HEK293T (cell line): ENCODE data around the gene WDR62.

Experiments used
- CTCF ChIA-PET: fragments of 350-600 bp; formaldehyde crosslinking; extraction: SDS; loops from one replicate; lab custom pipeline; 2021; ENCODE audit warnings: antibody characterized with exemption, inconsistent platforms; lab: Yijun Ruan, JAX
- POLR2A ChIA-PET: fragments of 350-600 bp; formaldehyde crosslinking; extraction: SDS; loops from one replicate; lab custom pipeline; 2020; ENCODE audit warnings: antibody characterized with exemption, inconsistent platforms; lab: Yijun Ruan, JAX
- DNase-seq: peaks from one replicate; pipeline ENCODE4 v3.0.0; 2012; ENCODE audit warnings: mixed read lengths; ENCODE audit errors: extremely low spot score
- ARNT ChIP-seq: fragments of 450-650 bp; IDR thresholded peaks from 2 replicates; pipeline ENCODE4 v1.6.1; 2017; ENCODE audit warnings: mild to moderate bottlenecking
- BHLHE40 ChIP-seq: fragments of 450-650 bp; IDR thresholded peaks from 2 replicates; pipeline ENCODE4 v1.6.1; 2016; ENCODE audit warnings: mild to moderate bottlenecking, moderate library complexity, borderline replicate concordance
- CTBP1 ChIP-seq: fragments of 450-650 bp; IDR thresholded peaks from 2 replicates; pipeline ENCODE4 v1.6.1; 2016; ENCODE audit warnings: borderline replicate concordance
- ELF4 ChIP-seq: fragments of 450-650 bp; IDR thresholded peaks from 2 replicates; pipeline ENCODE4 v1.6.1; 2017; ENCODE audit warnings: antibody characterized with exemption
- FOXA1 ChIP-seq: fragments of 450-650 bp; IDR thresholded peaks from 2 replicates; pipeline ENCODE4 v1.6.1; 2016; ENCODE audit warnings: mild to moderate bottlenecking
- FOXK2 ChIP-seq: fragments of 450-650 bp; IDR thresholded peaks from 2 replicates; pipeline ENCODE4 v1.6.1; 2016; ENCODE audit warnings: mild to moderate bottlenecking
- FOXM1 ChIP-seq: fragments of 450-650 bp; IDR thresholded peaks from 2 replicates; pipeline ENCODE4 v1.6.1; 2017; ENCODE audit warnings: mild to moderate bottlenecking, borderline replicate concordance
- HDGF ChIP-seq: fragments of 450-650 bp; IDR thresholded peaks from 2 replicates; pipeline ENCODE4 v1.6.1; 2017; ENCODE audit warnings: antibody characterized with exemption, borderline replicate concordance
- L3MBTL2 ChIP-seq: fragments of 450-650 bp; conservative IDR thresholded peaks from 2 replicates; pipeline ENCODE4 v1.6.1; 2016; ENCODE audit warnings: mild to moderate bottlenecking
- LEF1 ChIP-seq: fragments of 450-650 bp; IDR thresholded peaks from 2 replicates; pipeline ENCODE4 v1.6.1; 2017; ENCODE audit warnings: mild to moderate bottlenecking, borderline replicate concordance
- NFRKB ChIP-seq: fragments of 450-650 bp; IDR thresholded peaks from 2 replicates; pipeline ENCODE4 v1.6.1; 2016; ENCODE audit warnings: mild to moderate bottlenecking, moderate library complexity
- PKNOX1 ChIP-seq: fragments of 450-650 bp; IDR thresholded peaks from 2 replicates; pipeline ENCODE4 v1.6.1; 2016
- SP1 ChIP-seq: fragments of 450-650 bp; IDR thresholded peaks from 2 replicates; pipeline ENCODE4 v1.6.1; 2017
- SUZ12 ChIP-seq: fragments of 450-650 bp; IDR thresholded peaks from 2 replicates; pipeline ENCODE4 v1.6.1; 2016; ENCODE audit warnings: mild to moderate bottlenecking
- TARDBP ChIP-seq: fragments of 450-650 bp; IDR thresholded peaks from 2 replicates; pipeline ENCODE4 v1.6.1; 2016
- ZNF384 ChIP-seq: fragments of 450-650 bp; IDR thresholded peaks from 2 replicates; pipeline ENCODE4 v1.6.1; 2016

Gene WDR62

GRCh38 chr19:36047835-36048234 lies 6.9 kb upstream of the WDR62 start:
- TF ChIP-seq FOXK2: no peak
- no peak for TF ChIP-seq FOXA1
- no peak for TF ChIP-seq HDGF
- no peak for TF ChIP-seq ZNF384
- no peak for TF ChIP-seq LEF1
- TF ChIP-seq ELF4: no peak
- no peak for TF ChIP-seq SP1
- no peak for TF ChIP-seq PKNOX1
- TF ChIP-seq BHLHE40: no peak
- POLR2A ChIA-PET: no interaction called here
- no peak for DNase-seq
- CTCF ChIA-PET: no interaction called here

- DNase-seq: no peak
- no peak for TF ChIP-seq SUZ12
- TF ChIP-seq TARDBP: no peak
- TF ChIP-seq ZNF384: no peak
- no peak for TF ChIP-seq L3MBTL2
- no peak for TF ChIP-seq ARNT
- no peak for TF ChIP-seq SP1
- no peak for TF ChIP-seq PKNOX1
- no peak for TF ChIP-seq FOXM1
- no peak for TF ChIP-seq LEF1
- no peak for TF ChIP-seq FOXA1
- no peak for TF ChIP-seq BHLHE40
- no peak for TF ChIP-seq NFRKB
- TF ChIP-seq ELF4: no peak
- TF ChIP-seq CTBP1: no peak
- no peak for TF ChIP-seq FOXK2
- ChIA-PET CTCF (no interaction called here), POLR2A (no interaction called here)
Observed at GRCh38 chr19:36049080-36049698, 5.5 kb upstream of the WDR62 start.

- ChIA-PET CTCF (no interaction called here), POLR2A (no interaction called here)
- TF ChIP-seq BHLHE40 (no peak), TARDBP (no peak), HDGF (no peak), NFRKB (no peak), L3MBTL2 (no peak), ELF4 (no peak), SP1 (no peak), ARNT (no peak), FOXA1 (no peak), FOXK2 (no peak), LEF1 (no peak), CTBP1 (no peak), SUZ12 (no peak), PKNOX1 (no peak), FOXM1 (no peak)
- no peak for DNase-seq
Observed at GRCh38 chr19:36051236-36051635, 3.5 kb upstream of the WDR62 start.

GRCh38 chr19:36051637-36052036 lies 3.1 kb upstream of the WDR62 start:
- POLR2A ChIA-PET: no interaction called here
- no peak for DNase-seq
- CTCF ChIA-PET: no interaction called here
- TF ChIP-seq SP1 (no peak), PKNOX1 (peak; percentile 84)

- peak; percentile 96 for DNase-seq
- CTCF ChIA-PET: interaction anchor here (0.8 kb wide), 1 partner anchor 123 kb away, joined by 3 read pairs; no protein-coding TSS in a partner anchor
- POLR2A ChIA-PET: interaction anchor here (0.6 to 1.7 kb wide), 15 partner anchors 10 to 306 kb away, joined by 3 to 9 read pairs (median 4); partner anchors contain the start of genes ALKBH6, LIN37, POLR2I and TBCB
- TF ChIP-seq PKNOX1 (peak; percentile 83), BHLHE40 (peak; percentile 45; the same call in 1 of the 2 replicates), FOXM1 (no peak), TARDBP (0 out of 2 replicates have a peak, but pooled peaks have one; percentile 22), SUZ12 (no peak), FOXA1 (no peak), HDGF (0 out of 2 replicates have a peak, but pooled peaks have one; percentile 31), FOXK2 (no peak), ARNT (no peak)
Observed at GRCh38 chr19:36054119-36054732, 471 bp upstream of the WDR62 start, which contains the start of gene THAP8. THAP8 (minus strand) TSS chr19:36054285; CDS start chr19:36054217, 68 bp downstream.
